ENCODE measurements around the gene MEGF6.

The MEGF6 gene

DNA sequence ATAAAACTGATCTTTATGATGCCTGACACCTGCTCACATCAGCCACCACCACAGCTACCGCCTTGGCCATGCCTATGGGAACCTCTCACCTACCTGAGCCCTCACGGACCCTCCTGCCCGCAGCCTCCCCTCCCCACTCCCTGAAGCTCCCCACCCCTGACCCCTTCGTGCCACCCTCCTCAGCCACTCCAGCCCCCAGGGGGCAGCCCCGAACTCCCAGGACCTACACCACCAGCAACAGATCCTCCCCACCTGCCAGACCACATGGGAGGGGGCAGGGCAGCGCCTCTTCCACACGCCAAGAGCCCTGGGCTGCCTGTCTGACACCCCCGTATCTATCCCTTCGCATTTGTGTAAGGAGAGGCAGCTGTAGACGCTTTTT, 171.0 kb downstream of the MEGF6 start:
- no peak for DNase-seq (ENCODE audit: extremely low read depth, low read depth)
- H3K4me3 ChIP-seq (replicated peaks; ENCODE audit: low read depth, low read length), result no peak overlapping the region
- TF ChIP-seq, protein P1, sequence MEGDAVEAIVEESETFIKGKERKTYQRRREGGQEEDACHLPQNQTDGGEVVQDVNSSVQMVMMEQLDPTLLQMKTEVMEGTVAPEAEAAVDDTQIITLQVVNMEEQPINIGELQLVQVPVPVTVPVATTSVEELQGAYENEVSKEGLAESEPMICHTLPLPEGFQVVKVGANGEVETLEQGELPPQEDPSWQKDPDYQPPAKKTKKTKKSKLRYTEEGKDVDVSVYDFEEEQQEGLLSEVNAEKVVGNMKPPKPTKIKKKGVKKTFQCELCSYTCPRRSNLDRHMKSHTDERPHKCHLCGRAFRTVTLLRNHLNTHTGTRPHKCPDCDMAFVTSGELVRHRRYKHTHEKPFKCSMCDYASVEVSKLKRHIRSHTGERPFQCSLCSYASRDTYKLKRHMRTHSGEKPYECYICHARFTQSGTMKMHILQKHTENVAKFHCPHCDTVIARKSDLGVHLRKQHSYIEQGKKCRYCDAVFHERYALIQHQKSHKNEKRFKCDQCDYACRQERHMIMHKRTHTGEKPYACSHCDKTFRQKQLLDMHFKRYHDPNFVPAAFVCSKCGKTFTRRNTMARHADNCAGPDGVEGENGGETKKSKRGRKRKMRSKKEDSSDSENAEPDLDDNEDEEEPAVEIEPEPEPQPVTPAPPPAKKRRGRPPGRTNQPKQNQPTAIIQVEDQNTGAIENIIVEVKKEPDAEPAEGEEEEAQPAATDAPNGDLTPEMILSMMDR (IDR thresholded peaks at IDR 0.05; ENCODE audit: low read depth, low read length, missing control alignments), result no peak

Data from HFF-Myc (cell line).